ENCODE results near the gene AMH. TPM values are rescaled to one million over a fixed set of nuclear protein-coding genes. Genes with fewer than 3 reads are reported as not detected.

AMH gene
- total and polyA plus RNA-seq, 4 experiments from 2014 or later, result 7.5 to 12.7 TPM; not detected in 2

GRCh38 chr19:2261438-2262172 is 12.5 kb downstream of the AMH start:
- Histone ChIP-seq H3K36me3 (ENCODE audit: insufficient read depth, low read length) (no peaks in the 10 kb centered on the region), H3K4me3 (ENCODE audit: low read length in 2 of 2) (no peak overlapping the region), H3K27me3 (ENCODE audit: insufficient read depth, low read length) (no peaks in the 10 kb centered on the region), H3K4me1 (ENCODE audit: insufficient read depth, low read length) (peaks cover 52% of the 10 kb centered on the region), H3K9me3 (ENCODE audit: control insufficient read depth in 1 of 2, low read length in 2 of 2) (no peaks in the 10 kb centered on the region), H3K27ac (ENCODE audit: low read depth, low read length) (no peak overlapping the region)
- peak overlapping the region in 6 of 7 donors; percentile 75 to 91 (median 88) for H3K27ac Mint-ChIP-seq
- DNase-seq, result peak in 4 of 5 donors; percentile 49 to 57 (median 52)
- H3K4me3 Mint-ChIP-seq, result peak overlapping the region in 6 of 8 donors; percentile 34 to 74 (median 58)
- no peaks in the 10 kb centered on the region for H3K36me3 Mint-ChIP-seq
- H3K9me3 Mint-ChIP-seq, result no peaks in the 10 kb centered on the region
- no peaks in the 10 kb centered on the region for H3K27me3 Mint-ChIP-seq
- intact Hi-C loops (cut with micrococcal nuclease), result no loop called here
- ChIA-PET CTCF (ENCODE audit: partially characterized antibody) (interaction anchor here (0.6 to 5.1 kb wide), 12 partner anchors 9 to 131 kb away, joined by 3 to 75 read pairs (median 4); partner anchors contain the start of genes AMH and PLEKHJ1), POLR2A (ENCODE audit: partially characterized antibody) (interaction anchor here (1.1 to 16.7 kb wide), 4 partner anchors 10 to 23 kb away, joined by 3 to 325 read pairs (median 91); partner anchors contain the start of genes PLEKHJ1 and SF3A2)
- H3K4me1 Mint-ChIP-seq, result peaks cover 19 to 56% (median 31%) of the 10 kb centered on the region in 4 donors

DNA sequence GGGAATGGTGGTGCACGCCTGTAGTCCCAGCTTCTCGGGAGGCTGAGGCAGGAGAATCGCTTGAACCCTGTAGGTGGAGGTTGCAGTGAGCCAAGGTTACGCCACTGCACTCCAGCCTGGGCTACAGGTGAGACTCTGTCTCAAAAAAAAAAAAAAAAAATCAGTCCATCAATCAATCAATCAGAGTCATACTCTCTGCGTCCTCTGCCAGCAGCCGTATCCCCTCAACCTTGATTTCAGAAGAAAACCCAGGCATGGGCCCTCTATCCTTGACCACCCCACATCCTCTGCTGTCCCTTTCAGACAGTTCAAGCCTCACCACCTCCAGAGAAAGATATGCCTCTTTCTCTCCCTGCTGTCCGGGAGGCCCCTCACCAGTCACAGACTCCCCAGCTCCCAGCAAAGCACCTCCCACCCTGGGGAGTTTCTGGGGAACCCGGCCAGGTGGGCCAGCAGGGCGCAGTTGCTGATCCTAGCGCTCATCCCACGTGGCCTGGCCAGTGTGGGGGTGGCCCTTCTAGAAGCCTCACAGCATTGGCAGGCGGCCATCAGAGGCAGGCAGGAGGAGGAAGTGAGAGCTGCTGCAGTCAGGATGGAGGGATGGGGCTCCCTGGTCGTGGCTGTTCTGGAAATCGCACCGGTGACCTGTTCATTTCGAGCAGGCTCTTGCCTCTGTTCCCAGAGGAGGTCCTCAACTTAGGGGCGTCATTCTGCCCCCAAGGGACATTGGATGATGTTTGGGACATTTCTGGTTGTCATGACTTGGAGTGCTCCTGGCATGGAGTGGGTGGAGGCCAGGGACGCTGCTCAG is 17.3 kb downstream of the AMH start:
- intact Hi-C loops (cut with micrococcal nuclease), result no loop called here
- Histone ChIP-seq H3K4me1 (ENCODE audit: insufficient read depth, low read length) (peaks cover 27% of the 10 kb centered on the region), H3K36me3 (ENCODE audit: insufficient read depth, low read length) (peaks cover 2% of the 10 kb centered on the region), H3K27ac (ENCODE audit: low read depth, low read length) (no peak overlapping the region), H3K27me3 (ENCODE audit: insufficient read depth, low read length) (no peaks in the 10 kb centered on the region), H3K4me3 (ENCODE audit: low read length in 2 of 2) (no peak overlapping the region), H3K9me3 (ENCODE audit: control insufficient read depth in 1 of 2, low read length in 2 of 2) (no peaks in the 10 kb centered on the region)
- H3K9me3 Mint-ChIP-seq, result peaks cover 0 to 8% (median 0%) of the 10 kb centered on the region in 8 donors
- POLR2A ChIA-PET (ENCODE audit: partially characterized antibody), result interaction anchor here (0.8 to 13.8 kb wide), 4 partner anchors 8 to 31 kb away, joined by 3 to 167 read pairs (median 9); partner anchors contain the start of genes AMH, JSRP1 and PLEKHJ1
- DNase-seq, result peak in 1 of 5 donors; percentile 43
- peaks cover 2 to 27% (median 16%) of the 10 kb centered on the region in 4 donors for H3K4me1 Mint-ChIP-seq
- peaks cover under 1 to 12% of the 10 kb centered on the region in 2 donors for H3K36me3 Mint-ChIP-seq
- CTCF ChIA-PET (ENCODE audit: partially characterized antibody), result interaction anchor here (1.4 kb wide), 1 partner anchor 125 kb away, joined by 3 read pairs; no protein-coding TSS in a partner anchor
- peak overlapping the region in 3 of 7 donors; percentile 7 to 58 (median 43) for H3K27ac Mint-ChIP-seq
- H3K27me3 Mint-ChIP-seq, result no peaks in the 10 kb centered on the region
- peak overlapping the region in 4 of 8 donors; percentile 21 to 51 (median 24) for H3K4me3 Mint-ChIP-seq

GRCh38 chr19:2268480-2268830 is 19.3 kb downstream of the AMH start:
- H3K27me3 ChIP-seq (ENCODE audit: insufficient read depth, low read length), result no peaks in the 10 kb centered on the region
- Mint-ChIP-seq H3K27ac (peak overlapping the region in 5 of 7 donors; percentile 42 to 99 (median 90)), H3K27me3 (no peaks in the 10 kb centered on the region), H3K4me3 (peak overlapping the region; percentile 52 to 95 (median 94)), H3K9me3 (peaks cover 0 to 15% (median 0%) of the 10 kb centered on the region in 8 donors), H3K36me3 (peaks cover 10 to 23% of the 10 kb centered on the region in 2 donors), H3K4me1 (peaks cover 10 to 39% (median 26%) of the 10 kb centered on the region in 4 donors)
- H3K4me1 ChIP-seq (ENCODE audit: insufficient read depth, low read length), result peaks cover 43% of the 10 kb centered on the region
- peaks cover 14% of the 10 kb centered on the region for H3K36me3 ChIP-seq (ENCODE audit: insufficient read depth, low read length)
- peak overlapping the region; percentile 27 for H3K27ac ChIP-seq (ENCODE audit: low read depth, low read length)
- CTCF ChIA-PET (ENCODE audit: partially characterized antibody), result interaction anchor here (1.9 kb wide), 1 partner anchor 9 kb away, joined by 8 read pairs; no protein-coding TSS in a partner anchor
- POLR2A ChIA-PET (ENCODE audit: partially characterized antibody), result interaction anchor here (2.6 to 13.8 kb wide), 4 partner anchors 7 to 32 kb away, joined by 14 to 251 read pairs (median 162); partner anchors contain the start of genes AMH, JSRP1, PLEKHJ1 and SF3A2
- peak overlapping the region in 1 of 2 donors; percentile 44 for H3K4me3 ChIP-seq (ENCODE audit: low read length in 2 of 2)
- no peak for DNase-seq
- H3K9me3 ChIP-seq (ENCODE audit: control insufficient read depth in 1 of 2, low read length in 2 of 2), result no peaks in the 10 kb centered on the region
- intact Hi-C loops (cut with micrococcal nuclease), result loop anchor here (2.0 kb wide), 1 partner anchor 16 kb away; no protein-coding TSS in a partner anchor

DNA sequence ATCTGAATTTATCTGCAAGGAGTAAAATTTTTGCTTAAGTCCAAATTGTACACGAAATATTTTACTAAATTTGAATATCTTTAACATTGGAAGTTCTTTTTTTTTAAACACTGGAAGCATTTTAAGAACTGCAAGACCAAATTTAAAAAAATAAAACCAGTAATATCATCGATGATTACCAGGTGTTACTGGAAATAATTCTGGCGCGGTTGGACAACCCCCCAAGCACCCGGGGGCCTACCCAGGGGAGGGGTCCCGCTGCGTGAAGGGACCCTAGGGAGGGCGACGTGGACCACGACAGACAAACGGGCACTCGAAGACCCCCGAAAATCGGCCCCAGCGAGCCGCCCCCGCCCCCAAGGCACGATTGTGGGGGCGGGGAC is 19.7 kb downstream of the AMH start:
- Mint-ChIP-seq H3K4me1 (peaks cover 11 to 43% (median 28%) of the 10 kb centered on the region in 4 donors), H3K36me3 (peaks cover 10 to 25% of the 10 kb centered on the region in 2 donors), H3K9me3 (peaks cover 0 to 17% (median 0%) of the 10 kb centered on the region in 8 donors), H3K27me3 (no peaks in the 10 kb centered on the region), H3K27ac (peak overlapping the region in 6 of 7 donors; percentile 19 to 99 (median 92)), H3K4me3 (peak overlapping the region; percentile 88 to 95 (median 94))
- Histone ChIP-seq H3K36me3 (ENCODE audit: insufficient read depth, low read length) (peaks cover 14% of the 10 kb centered on the region), H3K9me3 (ENCODE audit: control insufficient read depth in 1 of 2, low read length in 2 of 2) (no peaks in the 10 kb centered on the region), H3K27ac (ENCODE audit: low read depth, low read length) (peak overlapping the region; percentile 27), H3K27me3 (ENCODE audit: insufficient read depth, low read length) (no peaks in the 10 kb centered on the region), H3K4me1 (ENCODE audit: insufficient read depth, low read length) (peaks cover 47% of the 10 kb centered on the region), H3K4me3 (ENCODE audit: low read length in 2 of 2) (peak overlapping the region in 1 of 2 donors; percentile 44)
- intact Hi-C loops (cut with micrococcal nuclease), result loop anchor here (1.0 to 2.0 kb wide), 3 partner anchors 11 to 33 kb away; partner anchors contain the start of genes PLEKHJ1 and SF3A2
- ChIA-PET CTCF (ENCODE audit: partially characterized antibody) (interaction anchor here (1.9 kb wide), 1 partner anchor 10 kb away, joined by 8 read pairs; no protein-coding TSS in a partner anchor), POLR2A (ENCODE audit: partially characterized antibody) (interaction anchor here (7.5 to 13.8 kb wide), 3 partner anchors 8 to 32 kb away, joined by 158 to 251 read pairs (median 167); partner anchors contain the start of genes AMH, JSRP1, PLEKHJ1 and SF3A2)
- no peak for DNase-seq

GRCh38 chr19:2269244-2270156 is 20.4 kb downstream of the AMH start:
- no peaks in the 10 kb centered on the region for H3K27me3 Mint-ChIP-seq
- peak overlapping the region; percentile 86 to 99 (median 94) for H3K27ac Mint-ChIP-seq
- peaks cover 16 to 30% of the 10 kb centered on the region in 2 donors for H3K36me3 Mint-ChIP-seq
- peak; percentile 98 to 99 (median 99) for DNase-seq
- peak overlapping the region; percentile 52 to 83 for H3K4me3 ChIP-seq (ENCODE audit: low read length in 2 of 2)
- CTCF ChIA-PET (ENCODE audit: partially characterized antibody), result interaction anchor here (1.0 to 5.9 kb wide), 6 partner anchors 9 to 123 kb away, joined by 3 to 67 read pairs (median 18); partner anchors contain the start of gene PLEKHJ1
- H3K27me3 ChIP-seq (ENCODE audit: insufficient read depth, low read length), result no peaks in the 10 kb centered on the region
- H3K9me3 ChIP-seq (ENCODE audit: control insufficient read depth in 1 of 2, low read length in 2 of 2), result no peaks in the 10 kb centered on the region
- peaks cover 0 to 23% (median 0%) of the 10 kb centered on the region in 8 donors for H3K9me3 Mint-ChIP-seq
- H3K4me1 Mint-ChIP-seq, result peaks cover 17 to 49% (median 34%) of the 10 kb centered on the region in 4 donors
- peaks cover 14% of the 10 kb centered on the region for H3K36me3 ChIP-seq (ENCODE audit: insufficient read depth, low read length)
- H3K27ac ChIP-seq (ENCODE audit: low read depth, low read length), result peak overlapping the region; percentile 91
- POLR2A ChIA-PET (ENCODE audit: partially characterized antibody), result interaction anchor here (0.9 to 13.8 kb wide), 18 partner anchors 8 to 372 kb away, joined by 3 to 251 read pairs (median 4); partner anchors contain the start of genes AMH, DOT1L, JSRP1 and LMNB2
- peaks cover 53% of the 10 kb centered on the region for H3K4me1 ChIP-seq (ENCODE audit: insufficient read depth, low read length)
- intact Hi-C loops (cut with micrococcal nuclease), result loop anchor here (1.0 to 5.0 kb wide), 4 partner anchors 11 to 58 kb away; partner anchors contain the start of genes LSM7, PLEKHJ1, SF3A2 and SPPL2B
- peak overlapping the region; percentile 88 to 95 (median 94) for H3K4me3 Mint-ChIP-seq

Measured in CD4-positive, alpha-beta memory T cell (primary cell).